GM13977 (cell line): Measurements from ENCODE around the gene KRTAP5-10.

Experiments used
- DNase-seq: peaks from one replicate; pipeline ENCODE4 v3.0.0; 2012; ENCODE audit warnings: low spot score
- CTCF ChIP-seq: IDR thresholded peaks from 2 replicates; pipeline ENCODE4 v1.5.1; 2012; ENCODE audit warnings: mild to moderate bottlenecking, control low read depth; ENCODE audit not compliant: insufficient read depth; ENCODE audit errors: extremely low read depth, missing control alignments
- in situ Hi-C: fragments of 300-500 bp; cut with MboI; formaldehyde crosslinking; loops from one replicate; pipeline ENCODE4 v1.12.0; 2022; ENCODE audit warnings: low sequenced_read_pairs, low pct_unique_long_range_greater_than_20kb, mixed read lengths, inconsistent platforms; ENCODE audit not compliant: unreplicated experiment

Gene KRTAP5-10

GRCh38 chr11:71544525-71545214, 20.7 kb upstream of the KRTAP5-10 start:
- no peak for DNase-seq
- in situ Hi-C loops = no loop called here
- no peak for TF ChIP-seq CTCF

GRCh38 chr11:71545405-71545966, 19.9 kb upstream of the KRTAP5-10 start:
- in situ Hi-C loops = no loop called here
- DNase-seq = no peak
- no peak for TF ChIP-seq CTCF

DNA sequence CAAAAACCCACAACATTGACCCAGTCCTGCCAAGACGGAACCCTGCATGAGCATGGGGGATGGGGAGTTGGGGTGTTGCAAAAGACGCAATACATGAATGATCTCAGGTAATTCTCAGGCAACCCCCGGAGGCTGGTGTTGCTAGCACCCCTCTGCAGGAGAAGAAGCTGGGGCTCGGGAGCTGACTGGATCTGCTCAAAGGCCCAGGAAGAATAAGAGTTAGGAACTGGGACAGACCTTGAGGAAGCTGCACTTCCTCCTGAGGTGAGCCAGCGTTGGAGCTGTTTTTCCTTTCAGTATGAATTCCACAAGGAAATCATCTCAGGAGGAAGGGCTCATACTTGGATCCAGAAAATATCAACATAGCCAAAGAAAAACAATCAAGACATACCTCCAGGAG, 17.2 kb upstream of the KRTAP5-10 start, which contains the start of gene KRTAP5-9:
KRTAP5-9 (plus strand) TSS at position 301 of the 400 bp plus-strand sequence. CDS start 238 bp downstream, outside the sequence.
- no peak for TF ChIP-seq CTCF

DNA sequence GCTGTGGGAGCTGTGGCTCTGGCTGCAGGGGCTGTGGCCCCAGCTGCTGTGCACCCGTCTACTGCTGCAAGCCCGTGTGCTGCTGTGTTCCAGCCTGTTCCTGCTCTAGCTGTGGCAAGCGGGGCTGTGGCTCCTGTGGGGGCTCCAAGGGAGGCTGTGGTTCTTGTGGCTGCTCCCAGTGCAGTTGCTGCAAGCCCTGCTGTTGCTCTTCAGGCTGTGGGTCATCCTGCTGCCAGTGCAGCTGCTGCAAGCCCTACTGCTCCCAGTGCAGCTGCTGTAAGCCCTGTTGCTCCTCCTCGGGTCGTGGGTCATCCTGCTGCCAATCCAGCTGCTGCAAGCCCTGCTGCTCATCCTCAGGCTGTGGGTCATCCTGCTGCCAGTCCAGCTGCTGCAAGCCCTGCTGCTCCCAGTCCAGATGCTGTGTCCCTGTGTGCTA, 16.6 kb upstream of the KRTAP5-10 start:
- TF ChIP-seq CTCF = no peak
- DNase-seq = no peak
- in situ Hi-C loops = no loop called here

More for the DNA sequence above, 17.2 kb upstream of the KRTAP5-10 start, which contains the start of gene KRTAP5-9:
- in situ Hi-C loops = no loop called here
- no peak for DNase-seq

DNA sequence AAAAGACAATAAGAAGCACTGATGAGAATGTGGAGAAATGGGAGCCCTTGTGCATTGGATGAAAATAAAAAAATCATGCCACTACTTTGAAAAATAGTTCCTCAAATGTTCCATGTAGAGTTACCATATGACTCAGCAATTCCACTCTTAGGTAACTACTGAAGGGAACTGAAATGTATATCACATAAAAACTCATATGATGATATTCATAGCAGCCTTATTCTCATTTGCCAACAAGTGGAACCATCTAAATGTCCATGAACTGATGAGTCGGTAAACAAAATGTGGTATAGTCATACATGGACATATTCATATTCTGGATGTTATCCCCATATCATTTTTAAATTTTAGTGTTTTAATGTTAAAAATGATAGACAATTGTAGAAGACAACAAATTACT, 13.7 kb upstream of the KRTAP5-10 start:
- in situ Hi-C loops = no loop called here
- DNase-seq = no peak
- TF ChIP-seq CTCF = no peak

- TF ChIP-seq CTCF = no peak
- DNase-seq = no peak
- in situ Hi-C loops = no loop called here
These were observed 10.4 kb upstream of the KRTAP5-10 start for GRCh38 chr11:71554996-71555395.
